ENCODE results near the gene GNG7. TPM values are rescaled to one million over a fixed set of nuclear protein-coding genes. Genes with fewer than 3 reads are reported as not detected.

The GNG7 gene
- total and polyA plus RNA-seq, 2 donors (not counting 3 experiments of a cell fraction or from before 2014, with no cell fraction given): 0.29 to 0.84 TPM

DNA sequence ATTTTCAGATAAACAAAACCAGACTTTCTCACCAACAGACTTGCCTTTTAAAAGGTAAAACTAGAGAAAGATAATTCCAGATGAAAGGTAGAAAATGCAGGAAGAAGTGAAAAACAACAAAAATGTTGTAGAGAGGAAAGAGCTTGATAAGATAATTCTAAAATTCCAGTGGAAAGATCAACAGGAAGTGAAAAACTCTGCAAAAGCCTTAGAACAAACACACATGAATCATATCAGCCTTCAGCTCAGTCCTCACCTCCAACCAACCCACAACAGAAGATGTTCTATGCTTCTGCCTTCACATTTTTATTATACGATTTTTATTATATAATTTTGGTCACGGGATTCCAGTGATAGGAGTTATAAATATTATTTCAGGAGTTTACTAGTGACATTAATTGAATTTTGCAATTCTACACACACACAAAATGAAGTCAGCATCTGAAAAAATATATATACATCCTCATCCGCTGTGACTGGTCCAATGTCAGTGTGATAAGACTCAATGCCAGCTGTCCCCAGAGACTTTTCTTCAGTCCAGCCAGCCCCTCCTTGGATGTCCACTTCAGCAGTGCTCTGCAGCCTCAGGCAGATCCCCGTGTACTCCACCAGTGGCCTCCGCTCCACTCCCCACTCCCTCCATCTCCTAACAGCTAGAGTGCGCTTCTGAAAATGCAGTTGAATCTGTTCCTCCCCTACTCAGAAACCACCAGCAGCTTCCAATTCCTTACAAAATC lies 168.6 kb downstream of the GNG7 start:
- FAIRE-seq: peak; percentile 37
- H3K27me3 ChIP-seq (ENCODE audit: control insufficient read depth in 2 of 2, insufficient read depth in 2 of 2, low read length in 2 of 2): no peaks in the 10 kb centered on the region
- peaks cover 40% of the 10 kb centered on the region for H3K4me1 ChIP-seq (ENCODE audit: control insufficient read depth, extremely low read depth, insufficient read depth, low read length)
- no peaks in the 10 kb centered on the region for H3K9me3 ChIP-seq (replicated peaks; ENCODE audit: control insufficient read depth, insufficient read depth, low read length)
- no peaks in the 10 kb centered on the region for H3K36me3 ChIP-seq (ENCODE audit: control insufficient read depth in 2 of 2, extremely low read depth in 1 of 2, insufficient read depth in 2 of 2, low read length in 2 of 2)
- intact Hi-C loops (cut with micrococcal nuclease) (loop anchor here (1.0 kb wide), 2 partner anchors 9 to 44 kb away; no protein-coding TSS in a partner anchor), dilution Hi-C loops (cut with MboI; ENCODE audit: extremely low pct_ligation_motif_present, low sequenced_read_pairs) (no loop called here)
- H3K9ac ChIP-seq (replicated peaks; ENCODE audit: extremely low read depth, insufficient read depth, low read length): peak overlapping the region; percentile 43
- H3K79me2 ChIP-seq (ENCODE audit: control insufficient read depth, insufficient read depth, low read length): no peaks in the 10 kb centered on the region
- H3K9me1 ChIP-seq (replicated peaks; ENCODE audit: control insufficient read depth, extremely low read depth, insufficient read depth, low read length): no peaks in the 10 kb centered on the region
- H4K20me1 ChIP-seq (replicated peaks; ENCODE audit: control insufficient read depth, extremely low read depth, insufficient read depth, low read length): no peaks in the 10 kb centered on the region
- BruUV-seq (replicated peaks): TSS peak; percentile 29
- POLR2A ChIA-PET: interaction anchor here (0.6 to 2.8 kb wide), 7 partner anchors 8 to 56 kb away, joined by 3 to 53 read pairs (median 6); partner anchors contain the start of gene GADD45B
- peak overlapping the region; percentile 49 for H3K4me2 ChIP-seq (ENCODE audit: insufficient read depth, low read length)
- TF ChIP-seq JUN (IDR thresholded peaks at IDR 0.05; ENCODE audit: borderline replicate concordance, insufficient read depth, insufficient read length, low read depth) (peak; percentile 9), MYC (IDR thresholded peaks at IDR 0.05; ENCODE audit: low read depth, low read length) (no peak), FOS (IDR thresholded peaks at IDR 0.05; ENCODE audit: borderline replicate concordance, insufficient read depth, low read length) (peak; percentile 74), POLR2A (IDR thresholded peaks at IDR 0.05; ENCODE audit: low read depth, low read length) (peak; percentile 45), POLR2AphosphoS5 (IDR thresholded peaks at IDR 0.05; ENCODE audit: insufficient read depth, low read depth, low read length) (peak; percentile 38), GATA2 (IDR thresholded peaks at IDR 0.05; ENCODE audit: insufficient read depth, insufficient read length, low read depth, low read length) (peak; percentile 65), EZH2 (IDR thresholded peaks at IDR 0.05; ENCODE audit: borderline replicate concordance, low read depth, low read length, severe bottlenecking) (no peak)
- TF ChIP-seq, protein P1, sequence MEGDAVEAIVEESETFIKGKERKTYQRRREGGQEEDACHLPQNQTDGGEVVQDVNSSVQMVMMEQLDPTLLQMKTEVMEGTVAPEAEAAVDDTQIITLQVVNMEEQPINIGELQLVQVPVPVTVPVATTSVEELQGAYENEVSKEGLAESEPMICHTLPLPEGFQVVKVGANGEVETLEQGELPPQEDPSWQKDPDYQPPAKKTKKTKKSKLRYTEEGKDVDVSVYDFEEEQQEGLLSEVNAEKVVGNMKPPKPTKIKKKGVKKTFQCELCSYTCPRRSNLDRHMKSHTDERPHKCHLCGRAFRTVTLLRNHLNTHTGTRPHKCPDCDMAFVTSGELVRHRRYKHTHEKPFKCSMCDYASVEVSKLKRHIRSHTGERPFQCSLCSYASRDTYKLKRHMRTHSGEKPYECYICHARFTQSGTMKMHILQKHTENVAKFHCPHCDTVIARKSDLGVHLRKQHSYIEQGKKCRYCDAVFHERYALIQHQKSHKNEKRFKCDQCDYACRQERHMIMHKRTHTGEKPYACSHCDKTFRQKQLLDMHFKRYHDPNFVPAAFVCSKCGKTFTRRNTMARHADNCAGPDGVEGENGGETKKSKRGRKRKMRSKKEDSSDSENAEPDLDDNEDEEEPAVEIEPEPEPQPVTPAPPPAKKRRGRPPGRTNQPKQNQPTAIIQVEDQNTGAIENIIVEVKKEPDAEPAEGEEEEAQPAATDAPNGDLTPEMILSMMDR (IDR thresholded peaks at IDR 0.05; ENCODE audit: extremely low read depth in 1 of 2, insufficient read depth in 1 of 2, low read depth in 1 of 2, low read length in 2 of 2): no peak
- TF ChIP-seq, protein P2, sequence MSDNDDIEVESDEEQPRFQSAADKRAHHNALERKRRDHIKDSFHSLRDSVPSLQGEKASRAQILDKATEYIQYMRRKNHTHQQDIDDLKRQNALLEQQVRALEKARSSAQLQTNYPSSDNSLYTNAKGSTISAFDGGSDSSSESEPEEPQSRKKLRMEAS (IDR thresholded peaks at IDR 0.05; ENCODE audit: insufficient read depth, insufficient read length): no peak
- H3K4me3 ChIP-seq (replicated peaks in 1 of 3; ENCODE audit: insufficient read depth in 1 of 3, low read depth in 1 of 3, low read length in 3 of 3): no peak overlapping the region
- peak overlapping the region; percentile 3 for H2AFZ ChIP-seq (ENCODE audit: low read depth, low read length)
- CTCF ChIA-PET: interaction anchor here (1.0 to 2.8 kb wide), 10 partner anchors 9 to 103 kb away, joined by 3 to 20 read pairs (median 4); partner anchors contain the start of gene GADD45B
- DNase-seq (ENCODE audit: low read depth, low spot score): peak; percentile 51
- H3K27ac ChIP-seq (ENCODE audit: insufficient read depth, low read depth, low read length): peak overlapping the region; percentile 89

Data from endothelial cell of umbilical vein (primary cell).